ENCODE results near the gene ZSWIM5. TPM values are rescaled to one million over a fixed set of nuclear protein-coding genes. Genes with fewer than 3 reads are reported as not detected.
"Not testable (repeated sequence)": the region's sequence is repeated elsewhere in the genome, so short reads cannot be mapped to it uniquely, and the experiment has no call there.

The ZSWIM5 gene
- total and polyA plus RNA-seq, 4 donors, result 0.67 to 2.9 (median 1.3) TPM

DNA sequence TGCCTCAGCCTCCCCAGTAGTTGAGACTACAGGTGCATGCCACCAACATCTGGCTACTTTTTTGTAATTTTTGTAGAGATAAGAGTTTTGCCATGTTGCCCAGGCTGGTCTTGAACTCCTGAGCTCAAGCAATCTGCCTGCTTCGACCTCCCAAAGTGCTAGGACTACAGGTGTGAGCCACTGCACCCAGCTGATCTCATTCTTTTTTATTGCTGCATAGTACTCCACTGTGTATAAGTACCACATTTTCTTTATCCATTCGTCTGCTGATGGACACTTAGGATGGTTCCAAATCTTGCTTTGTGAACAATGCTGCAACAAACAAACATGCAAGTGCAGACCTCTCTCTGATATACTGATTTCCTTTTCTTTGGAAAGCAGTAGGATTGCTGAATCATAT, 134.8 kb downstream of the ZSWIM5 start:
- Histone ChIP-seq H3K36me3 (ENCODE audit: control insufficient read depth in 4 of 4, insufficient read depth in 3 of 4, low read depth in 1 of 4, low read length in 3 of 4) (no peaks in the 10 kb centered on the region), H3K27me3 (ENCODE audit: control insufficient read depth in 4 of 4, insufficient read depth in 4 of 4, low read length in 3 of 4) (no peaks in the 10 kb centered on the region), H3K9ac (ENCODE audit: low read depth in 1 of 2, low read length in 2 of 2) (no peak overlapping the region), H3K9me3 (ENCODE audit: control insufficient read depth in 4 of 4, low read length in 3 of 4) (no peaks in the 10 kb centered on the region), H3K4me3 (ENCODE audit: low read depth in 1 of 3, low read length in 3 of 3) (no peak overlapping the region), H3K27ac (ENCODE audit: low read depth in 1 of 2, low read length in 2 of 2) (no peak overlapping the region), H3K4me1 (ENCODE audit: control insufficient read depth in 4 of 4, insufficient read depth in 4 of 4, low read length in 3 of 4) (no peaks in the 10 kb centered on the region)
- no peak for TF ChIP-seq YY1 (IDR thresholded peaks at IDR 0.05)
- DNase-seq (ENCODE audit: low spot score), result no peak
- 88% methylated on average over 2 of the region's 2 CpGs for WGBS

DNA sequence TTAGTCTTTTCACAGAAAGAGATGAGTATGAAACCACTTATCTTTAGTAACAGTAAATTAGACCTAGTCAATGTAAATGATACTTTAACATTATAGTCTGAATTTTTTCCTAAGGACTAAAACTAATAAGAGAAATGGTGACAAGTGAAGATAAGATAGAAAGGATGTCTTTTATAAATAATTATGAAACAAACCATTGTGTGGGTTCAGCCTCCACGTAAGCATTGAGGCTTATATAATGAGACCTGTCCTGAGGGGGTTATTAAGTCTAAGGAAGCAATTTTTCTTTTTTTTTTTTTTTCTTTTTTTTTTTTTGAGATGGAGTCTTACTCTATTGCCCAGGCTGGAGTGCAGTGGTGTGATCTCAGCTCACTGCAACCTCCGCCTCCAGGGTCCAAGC, 138.6 kb downstream of the ZSWIM5 start:
- Histone ChIP-seq H3K27ac (ENCODE audit: low read depth in 1 of 2, low read length in 2 of 2) (no peak overlapping the region), H3K27me3 (ENCODE audit: control insufficient read depth in 4 of 4, insufficient read depth in 4 of 4, low read length in 3 of 4) (no peaks in the 10 kb centered on the region), H3K9me3 (ENCODE audit: control insufficient read depth in 4 of 4, low read length in 3 of 4) (no peaks in the 10 kb centered on the region), H3K36me3 (ENCODE audit: control insufficient read depth in 4 of 4, insufficient read depth in 3 of 4, low read depth in 1 of 4, low read length in 3 of 4) (no peaks in the 10 kb centered on the region), H3K9ac (ENCODE audit: low read depth in 1 of 2, low read length in 2 of 2) (no peak overlapping the region), H3K4me1 (ENCODE audit: control insufficient read depth in 4 of 4, insufficient read depth in 4 of 4, low read length in 3 of 4) (no peaks in the 10 kb centered on the region), H3K4me3 (ENCODE audit: low read depth in 1 of 3, low read length in 3 of 3) (no peak overlapping the region)
- WGBS, result 92% methylated on average over 2 of the region's 2 CpGs
- DNase-seq (ENCODE audit: low spot score), result no peak
- TF ChIP-seq, protein P1, sequence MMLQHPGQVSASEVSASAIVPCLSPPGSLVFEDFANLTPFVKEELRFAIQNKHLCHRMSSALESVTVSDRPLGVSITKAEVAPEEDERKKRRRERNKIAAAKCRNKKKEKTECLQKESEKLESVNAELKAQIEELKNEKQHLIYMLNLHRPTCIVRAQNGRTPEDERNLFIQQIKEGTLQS (IDR thresholded peaks at IDR 0.05), result no peak
- TF ChIP-seq TAF1 (conservative IDR thresholded peaks at IDR 0.05) (no peak), NR2F2 (IDR thresholded peaks at IDR 0.05) (no peak), HNF4G (IDR thresholded peaks at IDR 0.05) (no peak), GABPA (IDR thresholded peaks at IDR 0.05 in 1 of 2, conservative IDR thresholded peaks at IDR 0.05 in 1 of 2) (no peak), YY1 (IDR thresholded peaks at IDR 0.05) (no peak), FOXA1 (IDR thresholded peaks at IDR 0.05) (no peak), HNF4A (conservative IDR thresholded peaks at IDR 0.05) (no peak), RAD21 (IDR thresholded peaks at IDR 0.05) (no peak), JUND (IDR thresholded peaks at IDR 0.05) (no peak), SP1 (IDR thresholded peaks at IDR 0.05) (no peak)
- TF ChIP-seq, protein P2, sequence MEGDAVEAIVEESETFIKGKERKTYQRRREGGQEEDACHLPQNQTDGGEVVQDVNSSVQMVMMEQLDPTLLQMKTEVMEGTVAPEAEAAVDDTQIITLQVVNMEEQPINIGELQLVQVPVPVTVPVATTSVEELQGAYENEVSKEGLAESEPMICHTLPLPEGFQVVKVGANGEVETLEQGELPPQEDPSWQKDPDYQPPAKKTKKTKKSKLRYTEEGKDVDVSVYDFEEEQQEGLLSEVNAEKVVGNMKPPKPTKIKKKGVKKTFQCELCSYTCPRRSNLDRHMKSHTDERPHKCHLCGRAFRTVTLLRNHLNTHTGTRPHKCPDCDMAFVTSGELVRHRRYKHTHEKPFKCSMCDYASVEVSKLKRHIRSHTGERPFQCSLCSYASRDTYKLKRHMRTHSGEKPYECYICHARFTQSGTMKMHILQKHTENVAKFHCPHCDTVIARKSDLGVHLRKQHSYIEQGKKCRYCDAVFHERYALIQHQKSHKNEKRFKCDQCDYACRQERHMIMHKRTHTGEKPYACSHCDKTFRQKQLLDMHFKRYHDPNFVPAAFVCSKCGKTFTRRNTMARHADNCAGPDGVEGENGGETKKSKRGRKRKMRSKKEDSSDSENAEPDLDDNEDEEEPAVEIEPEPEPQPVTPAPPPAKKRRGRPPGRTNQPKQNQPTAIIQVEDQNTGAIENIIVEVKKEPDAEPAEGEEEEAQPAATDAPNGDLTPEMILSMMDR (IDR thresholded peaks at IDR 0.05; ENCODE audit: low read depth, low read length, missing input control), result no peak
- TF ChIP-seq, protein P3, sequence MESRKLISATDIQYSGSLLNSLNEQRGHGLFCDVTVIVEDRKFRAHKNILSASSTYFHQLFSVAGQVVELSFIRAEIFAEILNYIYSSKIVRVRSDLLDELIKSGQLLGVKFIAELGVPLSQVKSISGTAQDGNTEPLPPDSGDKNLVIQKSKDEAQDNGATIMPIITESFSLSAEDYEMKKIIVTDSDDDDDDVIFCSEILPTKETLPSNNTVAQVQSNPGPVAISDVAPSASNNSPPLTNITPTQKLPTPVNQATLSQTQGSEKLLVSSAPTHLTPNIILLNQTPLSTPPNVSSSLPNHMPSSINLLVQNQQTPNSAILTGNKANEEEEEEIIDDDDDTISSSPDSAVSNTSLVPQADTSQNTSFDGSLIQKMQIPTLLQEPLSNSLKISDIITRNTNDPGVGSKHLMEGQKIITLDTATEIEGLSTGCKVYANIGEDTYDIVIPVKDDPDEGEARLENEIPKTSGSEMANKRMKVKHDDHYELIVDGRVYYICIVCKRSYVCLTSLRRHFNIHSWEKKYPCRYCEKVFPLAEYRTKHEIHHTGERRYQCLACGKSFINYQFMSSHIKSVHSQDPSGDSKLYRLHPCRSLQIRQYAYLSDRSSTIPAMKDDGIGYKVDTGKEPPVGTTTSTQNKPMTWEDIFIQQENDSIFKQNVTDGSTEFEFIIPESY (IDR thresholded peaks at IDR 0.05), result no peak

DNA sequence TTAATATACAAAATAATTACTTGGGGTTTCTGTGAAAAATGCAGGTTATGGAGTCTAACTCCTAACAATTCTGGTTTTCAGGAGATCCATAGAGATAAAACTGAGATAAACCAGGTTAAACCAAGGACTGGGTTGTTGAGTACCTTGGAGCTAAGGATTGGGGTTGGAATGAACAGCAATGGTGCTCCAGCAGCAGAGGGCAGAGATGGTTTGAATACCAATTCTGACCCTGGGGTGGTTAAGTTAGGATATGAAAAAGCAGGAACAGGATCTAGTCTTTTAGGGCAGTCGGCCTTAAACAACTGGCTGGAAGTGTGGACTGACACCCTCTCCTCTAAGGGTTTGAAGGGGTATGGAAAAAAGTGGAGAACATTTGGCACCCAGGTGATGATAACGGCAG, 141.3 kb downstream of the ZSWIM5 start:
- Histone ChIP-seq H3K9me3 (ENCODE audit: control insufficient read depth in 4 of 4, low read length in 3 of 4) (no peaks in the 10 kb centered on the region), H3K27ac (ENCODE audit: low read depth in 1 of 2, low read length in 2 of 2) (no peak overlapping the region), H3K36me3 (ENCODE audit: control insufficient read depth in 4 of 4, insufficient read depth in 3 of 4, low read depth in 1 of 4, low read length in 3 of 4) (no peaks in the 10 kb centered on the region), H3K4me1 (ENCODE audit: control insufficient read depth in 4 of 4, insufficient read depth in 4 of 4, low read length in 3 of 4) (no peaks in the 10 kb centered on the region), H3K9ac (ENCODE audit: low read depth in 1 of 2, low read length in 2 of 2) (no peak overlapping the region), H3K27me3 (ENCODE audit: control insufficient read depth in 4 of 4, insufficient read depth in 4 of 4, low read length in 3 of 4) (no peaks in the 10 kb centered on the region), H3K4me3 (ENCODE audit: low read depth in 1 of 3, low read length in 3 of 3) (no peak overlapping the region)
- TF ChIP-seq HNF4A (conservative IDR thresholded peaks at IDR 0.05), result no peak
- no peak for TF ChIP-seq NR2F2 (IDR thresholded peaks at IDR 0.05)
- TF ChIP-seq GABPA (IDR thresholded peaks at IDR 0.05 in 1 of 2, conservative IDR thresholded peaks at IDR 0.05 in 1 of 2), result no peak
- TF ChIP-seq RAD21 (IDR thresholded peaks at IDR 0.05), result peak; percentile 19 to 60
- TF ChIP-seq, protein P4, sequence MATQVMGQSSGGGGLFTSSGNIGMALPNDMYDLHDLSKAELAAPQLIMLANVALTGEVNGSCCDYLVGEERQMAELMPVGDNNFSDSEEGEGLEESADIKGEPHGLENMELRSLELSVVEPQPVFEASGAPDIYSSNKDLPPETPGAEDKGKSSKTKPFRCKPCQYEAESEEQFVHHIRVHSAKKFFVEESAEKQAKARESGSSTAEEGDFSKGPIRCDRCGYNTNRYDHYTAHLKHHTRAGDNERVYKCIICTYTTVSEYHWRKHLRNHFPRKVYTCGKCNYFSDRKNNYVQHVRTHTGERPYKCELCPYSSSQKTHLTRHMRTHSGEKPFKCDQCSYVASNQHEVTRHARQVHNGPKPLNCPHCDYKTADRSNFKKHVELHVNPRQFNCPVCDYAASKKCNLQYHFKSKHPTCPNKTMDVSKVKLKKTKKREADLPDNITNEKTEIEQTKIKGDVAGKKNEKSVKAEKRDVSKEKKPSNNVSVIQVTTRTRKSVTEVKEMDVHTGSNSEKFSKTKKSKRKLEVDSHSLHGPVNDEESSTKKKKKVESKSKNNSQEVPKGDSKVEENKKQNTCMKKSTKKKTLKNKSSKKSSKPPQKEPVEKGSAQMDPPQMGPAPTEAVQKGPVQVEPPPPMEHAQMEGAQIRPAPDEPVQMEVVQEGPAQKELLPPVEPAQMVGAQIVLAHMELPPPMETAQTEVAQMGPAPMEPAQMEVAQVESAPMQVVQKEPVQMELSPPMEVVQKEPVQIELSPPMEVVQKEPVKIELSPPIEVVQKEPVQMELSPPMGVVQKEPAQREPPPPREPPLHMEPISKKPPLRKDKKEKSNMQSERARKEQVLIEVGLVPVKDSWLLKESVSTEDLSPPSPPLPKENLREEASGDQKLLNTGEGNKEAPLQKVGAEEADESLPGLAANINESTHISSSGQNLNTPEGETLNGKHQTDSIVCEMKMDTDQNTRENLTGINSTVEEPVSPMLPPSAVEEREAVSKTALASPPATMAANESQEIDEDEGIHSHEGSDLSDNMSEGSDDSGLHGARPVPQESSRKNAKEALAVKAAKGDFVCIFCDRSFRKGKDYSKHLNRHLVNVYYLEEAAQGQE (IDR thresholded peaks at IDR 0.05), result no peak
- no peak for TF ChIP-seq YY1 (IDR thresholded peaks at IDR 0.05)
- TF ChIP-seq TAF1 (conservative IDR thresholded peaks at IDR 0.05), result no peak
- no peak for TF ChIP-seq HNF4G (IDR thresholded peaks at IDR 0.05)
- no peak for DNase-seq (ENCODE audit: low spot score)
- 91% methylated on average over 2 of the region's 2 CpGs for WGBS

DNA sequence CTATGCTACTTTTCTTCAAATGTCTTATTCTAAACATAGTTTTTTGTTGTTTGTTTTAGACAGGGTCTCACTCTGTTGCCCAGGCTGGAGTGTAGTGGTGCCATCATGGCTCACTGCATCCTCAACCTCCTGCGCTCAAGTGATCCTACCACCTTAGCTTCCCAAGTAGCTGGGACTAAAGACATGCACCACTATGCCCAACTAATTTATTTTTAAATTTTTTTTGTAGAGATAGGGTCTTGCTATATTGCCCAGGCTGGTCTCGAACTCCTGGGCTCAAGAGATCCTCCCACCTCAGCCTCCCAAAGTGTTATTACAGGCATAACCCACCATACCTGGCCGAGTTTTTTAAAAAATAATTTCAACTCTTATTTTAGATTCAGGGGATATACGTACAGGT, 143.9 kb downstream of the ZSWIM5 start:
- 96% methylated on average over 4 of the region's 4 CpGs for WGBS
- not testable (repeated sequence) for H3K9ac ChIP-seq (ENCODE audit: low read depth in 1 of 2, low read length in 2 of 2); H3K36me3 ChIP-seq (ENCODE audit: control insufficient read depth in 4 of 4, insufficient read depth in 3 of 4, low read depth in 1 of 4, low read length in 3 of 4); H3K27me3 ChIP-seq (ENCODE audit: control insufficient read depth in 4 of 4, insufficient read depth in 4 of 4, low read length in 3 of 4); H3K4me3 ChIP-seq (ENCODE audit: low read depth in 1 of 3, low read length in 3 of 3); H3K4me1 ChIP-seq (ENCODE audit: control insufficient read depth in 4 of 4, insufficient read depth in 4 of 4, low read length in 3 of 4); H3K9me3 ChIP-seq (ENCODE audit: control insufficient read depth in 4 of 4, low read length in 3 of 4); H3K27ac ChIP-seq (ENCODE audit: low read depth in 1 of 2, low read length in 2 of 2); DNase-seq (ENCODE audit: low spot score)

All from liver (tissue), 9 donors.